Measurements from ENCODE around the gene ZNF598.

Gene ZNF598

DNA sequence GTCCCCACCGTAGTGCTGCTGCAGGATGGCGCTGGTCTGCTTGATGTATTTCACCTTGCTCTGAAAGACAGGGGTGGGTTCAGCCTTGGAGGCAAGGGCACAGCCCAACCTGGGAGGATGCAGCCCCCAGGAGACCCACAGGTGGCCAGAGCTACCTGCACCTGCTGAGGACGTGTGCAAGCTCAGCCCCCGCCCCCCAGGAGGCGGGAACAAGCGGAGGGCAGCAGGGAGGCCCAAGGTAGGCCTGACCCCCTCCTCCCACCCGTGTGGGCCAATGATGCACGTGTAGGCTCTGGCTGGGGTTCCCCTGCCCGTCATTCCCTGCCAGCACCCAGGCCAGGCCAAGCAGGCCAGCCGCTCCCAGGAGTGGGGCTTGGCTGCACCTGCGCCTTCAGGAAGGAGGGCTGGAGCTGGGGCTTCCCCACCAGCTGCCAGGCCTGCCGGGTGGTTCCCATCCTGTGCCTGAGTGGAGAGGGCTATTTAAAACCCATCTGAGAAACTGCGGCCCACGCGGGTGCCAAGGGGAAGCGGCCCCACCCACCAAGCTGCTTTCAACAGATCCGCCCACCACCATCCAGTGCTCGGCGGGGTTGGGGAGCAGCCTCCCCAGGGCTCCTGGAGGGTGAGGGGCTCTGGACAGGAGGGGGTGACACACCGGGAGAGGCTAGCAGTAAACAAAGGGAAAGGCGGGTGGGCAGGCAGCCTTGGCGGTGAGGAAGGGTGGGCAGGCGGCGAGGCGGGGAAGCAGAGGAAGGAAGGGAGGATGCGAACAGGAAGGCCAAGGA lies 34.2 kb upstream of the ZNF598 start:
- H3K36me3 Mint-ChIP-seq: peaks cover 6% of the 10 kb centered on the region
- DNase-seq (ENCODE audit: low spot score in 2 of 2) (no peak), ATAC-seq (no peak)
- peaks cover 18% of the 10 kb centered on the region for H3K4me1 Mint-ChIP-seq
- H3K27ac Mint-ChIP-seq: peak overlapping the region; percentile 84
- H3K9me3 Mint-ChIP-seq: no peaks in the 10 kb centered on the region
- H3K4me3 Mint-ChIP-seq: no peak overlapping the region

GRCh38 chr16:2042986-2043666 lies 33.5 kb upstream of the ZNF598 start:
- Mint-ChIP-seq H3K36me3 (no peaks in the 10 kb centered on the region), H3K4me3 (no peak overlapping the region), H3K4me1 (peaks cover 12% of the 10 kb centered on the region), H3K9me3 (no peaks in the 10 kb centered on the region), H3K27ac (peak overlapping the region; percentile 84)
- DNase-seq (ENCODE audit: low spot score in 2 of 2) (no peak), ATAC-seq (no peak)

DNA sequence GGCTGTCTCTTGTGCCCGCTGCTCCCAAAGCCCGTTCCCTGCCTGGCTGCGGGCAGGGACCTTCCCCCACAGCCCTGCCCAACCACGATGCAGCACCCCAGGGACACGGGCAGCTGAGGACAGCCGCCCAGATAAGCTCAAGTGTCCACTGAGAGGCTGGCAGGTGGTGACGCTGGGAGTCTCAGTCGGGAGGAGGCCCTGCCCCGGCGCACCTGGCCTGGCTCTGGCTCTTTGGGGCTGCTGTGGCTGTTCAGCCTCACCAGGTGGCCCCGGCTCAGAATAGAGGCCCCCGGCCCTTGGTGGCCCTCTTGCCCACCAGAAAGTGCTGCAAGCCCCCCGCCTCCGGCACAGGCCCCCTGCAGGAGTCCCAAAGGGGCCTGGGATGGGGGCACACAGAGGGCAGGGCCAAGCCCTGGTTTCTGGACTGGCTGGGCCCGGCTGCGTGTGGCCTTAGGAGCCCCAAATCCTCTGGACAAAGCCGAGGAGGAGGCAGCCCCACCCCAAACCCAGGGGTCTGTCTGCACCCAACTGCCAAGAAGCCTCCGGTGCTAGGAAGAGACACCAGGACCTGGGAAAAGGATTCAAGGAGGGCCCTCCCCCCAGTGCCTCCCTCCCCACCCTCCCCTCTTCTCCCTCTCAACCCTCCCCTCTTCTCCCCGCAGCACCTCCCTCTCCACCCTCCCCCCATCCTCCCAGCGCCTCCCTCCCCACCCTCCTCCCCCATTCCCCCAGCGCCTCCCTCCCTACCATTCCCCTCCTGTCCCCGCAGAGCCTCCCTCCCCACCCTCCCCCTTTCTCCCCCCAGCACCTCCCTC lies 32.8 kb upstream of the ZNF598 start:
- Mint-ChIP-seq H3K27ac (peak overlapping the region; percentile 84), H3K9me3 (no peaks in the 10 kb centered on the region), H3K4me3 (no peak overlapping the region), H3K36me3 (no peaks in the 10 kb centered on the region), H3K4me1 (peaks cover 12% of the 10 kb centered on the region)
- ATAC-seq: no peak
- DNase-seq (ENCODE audit: low spot score in 2 of 2): no peak

- Mint-ChIP-seq H3K4me3 (no peak overlapping the region), H3K9me3 (no peaks in the 10 kb centered on the region), H3K4me1 (no peaks in the 10 kb centered on the region), H3K27ac (no peak overlapping the region), H3K36me3 (no peaks in the 10 kb centered on the region)
- DNase-seq (ENCODE audit: low spot score in 2 of 2): no peak
- no peak for ATAC-seq
Measured at GRCh38 chr16:2040787-2041522, 31.3 kb upstream of the ZNF598 start.

- H3K4me3 Mint-ChIP-seq: no peak overlapping the region
- H3K36me3 Mint-ChIP-seq: no peaks in the 10 kb centered on the region
- no peak for ATAC-seq
- H3K9me3 Mint-ChIP-seq: no peaks in the 10 kb centered on the region
- no peak overlapping the region for H3K27ac Mint-ChIP-seq
- no peaks in the 10 kb centered on the region for H3K4me1 Mint-ChIP-seq
- DNase-seq (ENCODE audit: low spot score in 2 of 2): no peak
Measured at GRCh38 chr16:2040041-2040786, 30.6 kb upstream of the ZNF598 start.

GRCh38 chr16:2039274-2040031 lies 29.8 kb upstream of the ZNF598 start:
- ATAC-seq: no peak
- no peaks in the 10 kb centered on the region for H3K9me3 Mint-ChIP-seq
- no peaks in the 10 kb centered on the region for H3K36me3 Mint-ChIP-seq
- H3K27ac Mint-ChIP-seq: no peak overlapping the region
- H3K4me3 Mint-ChIP-seq: no peak overlapping the region
- no peak for DNase-seq (ENCODE audit: low spot score in 2 of 2)
- no peaks in the 10 kb centered on the region for H3K4me1 Mint-ChIP-seq

DNA sequence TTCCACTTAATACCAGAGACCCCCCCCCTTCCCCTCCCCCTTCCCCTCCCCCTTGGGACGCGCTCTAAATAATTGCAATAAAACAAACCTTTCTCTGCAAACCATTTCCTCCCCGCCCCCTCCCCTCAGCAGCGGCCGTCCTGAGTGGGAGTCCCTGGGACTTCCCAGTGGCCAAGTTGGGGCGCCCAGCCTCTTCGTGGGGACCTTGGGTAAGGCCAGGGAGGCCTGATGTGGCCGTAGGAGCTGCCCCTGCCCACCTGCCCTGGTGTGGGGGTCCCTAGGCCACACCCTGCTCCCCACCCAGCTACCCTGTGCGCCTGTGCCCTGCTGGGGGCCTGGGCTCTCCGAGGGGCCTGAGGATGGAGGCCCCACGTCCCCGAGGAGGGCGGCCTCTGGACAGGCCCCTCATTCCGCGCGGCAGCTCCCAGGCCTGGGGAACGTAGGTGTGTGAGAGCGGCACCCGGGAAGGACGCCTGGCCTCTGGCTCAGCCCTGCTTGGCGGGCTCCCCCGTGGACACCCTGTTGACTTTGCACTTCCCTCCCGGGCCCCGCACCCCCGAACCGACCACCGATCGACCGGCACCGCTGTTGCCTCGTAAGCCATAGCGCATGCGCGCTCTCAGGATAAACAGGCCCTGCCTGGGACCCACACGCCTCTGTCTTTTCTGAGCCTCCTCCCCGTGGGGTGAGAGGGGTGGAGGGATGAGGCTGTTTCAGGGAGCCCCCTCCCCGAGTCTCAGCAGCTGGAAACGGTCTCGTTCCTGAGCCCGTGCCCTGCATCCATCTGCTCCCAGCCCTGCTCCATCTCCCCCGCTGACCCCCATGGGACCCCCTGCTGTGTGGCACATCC lies 29.0 kb upstream of the ZNF598 start:
- DNase-seq (ENCODE audit: low spot score in 2 of 2): no peak
- Mint-ChIP-seq H3K4me3 (no peak overlapping the region), H3K4me1 (no peaks in the 10 kb centered on the region), H3K27ac (no peak overlapping the region), H3K36me3 (no peaks in the 10 kb centered on the region), H3K9me3 (no peaks in the 10 kb centered on the region)
- ATAC-seq: no peak

DNA sequence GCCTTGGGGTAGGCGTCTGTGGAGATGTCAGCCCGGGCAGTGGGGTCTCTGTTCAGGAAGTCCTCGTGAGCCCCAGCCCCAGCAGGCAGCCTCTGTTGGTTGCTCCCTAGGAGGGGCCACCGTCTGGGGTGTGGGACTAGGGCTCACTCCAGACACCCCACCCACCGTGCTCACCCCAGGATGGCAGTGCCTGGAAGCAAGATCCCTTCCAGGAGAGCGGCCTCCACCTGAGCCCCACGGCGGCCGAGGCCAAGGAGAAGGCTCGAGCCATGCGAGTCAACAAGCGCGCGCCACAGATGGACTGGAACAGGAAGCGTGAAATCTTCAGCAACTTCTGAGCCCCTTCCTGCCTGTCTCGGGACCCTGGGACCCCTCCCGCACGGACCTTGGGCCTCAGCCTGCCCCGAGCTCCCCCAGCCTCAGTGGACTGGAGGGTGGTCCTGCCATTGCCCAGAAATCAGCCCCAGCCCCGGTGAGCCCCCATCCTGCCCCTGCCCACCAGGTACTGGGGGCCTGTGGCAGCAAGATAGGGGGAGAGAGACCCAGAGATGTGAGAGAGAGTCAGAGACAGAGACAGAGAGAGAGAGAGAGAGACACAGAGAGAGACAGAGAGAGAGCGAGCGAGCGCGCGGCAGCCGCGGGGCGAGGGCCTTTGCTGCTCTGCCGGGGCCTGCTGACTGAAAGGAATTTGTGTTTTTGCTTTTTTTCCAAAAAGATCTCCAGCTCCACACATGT lies 28.2 kb upstream of the ZNF598 start:
- no peak for DNase-seq (ENCODE audit: low spot score in 2 of 2)
- H3K4me1 Mint-ChIP-seq: no peaks in the 10 kb centered on the region
- ATAC-seq: no peak
- H3K9me3 Mint-ChIP-seq: no peaks in the 10 kb centered on the region
- H3K36me3 Mint-ChIP-seq: no peaks in the 10 kb centered on the region
- H3K27ac Mint-ChIP-seq: no peak overlapping the region
- H3K4me3 Mint-ChIP-seq: no peak overlapping the region

DNA sequence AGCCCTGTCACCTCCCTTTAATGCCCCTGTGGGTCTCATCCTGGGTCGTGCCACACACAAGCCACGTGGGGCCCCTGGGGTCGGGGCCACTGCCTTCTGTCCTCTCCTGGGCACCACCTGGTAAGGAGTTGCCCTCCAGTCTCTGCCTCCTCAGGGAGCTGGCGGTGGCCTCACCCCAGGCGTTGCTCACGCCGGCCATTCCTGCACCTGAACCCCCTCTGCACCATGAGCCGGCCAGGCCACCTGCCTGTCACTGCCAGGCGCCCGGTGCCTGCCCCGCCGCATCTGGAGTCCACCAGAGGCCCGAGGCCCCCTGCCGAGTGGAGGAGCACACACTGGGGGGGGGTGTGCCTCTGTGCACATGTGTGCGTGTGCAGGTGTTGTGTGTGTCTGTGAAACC lies 27.5 kb upstream of the ZNF598 start:
- no peak overlapping the region for H3K4me3 Mint-ChIP-seq

GRCh38 chr16:2036200-2036966 lies 26.8 kb upstream of the ZNF598 start:
- Mint-ChIP-seq H3K27ac (no peak overlapping the region), H3K9me3 (no peaks in the 10 kb centered on the region), H3K36me3 (no peaks in the 10 kb centered on the region), H3K4me3 (no peak overlapping the region), H3K4me1 (peaks cover 6% of the 10 kb centered on the region)
- ATAC-seq (no peak), DNase-seq (ENCODE audit: low spot score in 2 of 2) (no peak)

More for the DNA sequence above, 27.5 kb upstream of the ZNF598 start:
- ATAC-seq (no peak), DNase-seq (ENCODE audit: low spot score in 2 of 2) (no peak)
- H3K27ac Mint-ChIP-seq: no peak overlapping the region
- no peaks in the 10 kb centered on the region for H3K36me3 Mint-ChIP-seq
- no peaks in the 10 kb centered on the region for H3K9me3 Mint-ChIP-seq
- H3K4me1 Mint-ChIP-seq: peaks cover 5% of the 10 kb centered on the region

DNA sequence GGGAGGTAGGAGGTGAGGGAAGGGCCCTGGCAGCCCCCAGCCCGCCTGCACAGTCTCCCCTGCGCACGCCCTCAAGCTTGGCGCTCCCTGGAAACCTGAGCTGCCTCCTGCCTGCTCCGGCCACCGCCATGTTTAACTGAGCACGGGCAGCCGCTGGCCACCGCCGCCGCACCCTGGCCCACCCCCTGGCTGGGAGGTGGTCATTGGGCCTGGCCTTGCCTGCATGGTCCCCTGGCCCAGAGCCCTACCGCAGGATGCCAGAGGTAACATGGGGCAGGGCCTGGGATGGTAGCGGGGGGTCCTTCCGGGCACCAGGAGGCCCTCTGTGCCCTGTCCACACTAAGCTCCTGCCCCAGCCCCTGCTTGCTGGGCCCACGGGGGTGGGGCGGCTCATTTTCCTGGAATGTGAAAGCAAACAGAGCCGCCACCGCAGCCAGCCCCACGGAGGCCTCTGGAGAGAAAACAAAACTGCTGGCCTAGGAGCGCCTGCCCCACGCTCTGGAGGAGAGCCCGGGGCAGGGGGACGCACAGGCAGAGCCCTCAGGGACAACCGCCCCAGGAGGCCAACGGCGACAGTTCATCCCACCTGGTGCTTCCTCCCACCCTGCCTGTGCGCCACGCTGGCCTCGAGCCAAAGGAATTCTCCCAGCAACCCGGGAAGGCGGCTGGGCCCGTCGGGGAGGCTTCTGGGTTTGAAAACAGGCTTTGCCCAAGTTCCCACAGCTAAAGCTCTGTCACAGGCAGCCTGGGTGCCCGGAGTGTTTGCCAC lies 26.0 kb upstream of the ZNF598 start:
- peaks cover 6% of the 10 kb centered on the region for H3K4me1 Mint-ChIP-seq
- H3K9me3 Mint-ChIP-seq: no peaks in the 10 kb centered on the region
- ATAC-seq (no peak), DNase-seq (ENCODE audit: low spot score in 2 of 2) (no peak)
- H3K36me3 Mint-ChIP-seq: no peaks in the 10 kb centered on the region
- no peak overlapping the region for H3K4me3 Mint-ChIP-seq
- H3K27ac Mint-ChIP-seq: no peak overlapping the region
